GM18502 (cell line): ENCODE data around the gene HORMAD2.
"Not testable (repeated sequence)": the region's sequence is repeated elsewhere in the genome, so short reads cannot be mapped to it uniquely, and the experiment has no call there.

ENCODE experiments used
- ATAC-seq: cut with Tn5 transposase; IDR thresholded peaks from one replicate; pipeline ENCODE4 v1.9.1; 2021; ENCODE audit warnings: mild to moderate bottlenecking; ENCODE audit not compliant: unreplicated experiment, poor library complexity

The HORMAD2 gene

DNA sequence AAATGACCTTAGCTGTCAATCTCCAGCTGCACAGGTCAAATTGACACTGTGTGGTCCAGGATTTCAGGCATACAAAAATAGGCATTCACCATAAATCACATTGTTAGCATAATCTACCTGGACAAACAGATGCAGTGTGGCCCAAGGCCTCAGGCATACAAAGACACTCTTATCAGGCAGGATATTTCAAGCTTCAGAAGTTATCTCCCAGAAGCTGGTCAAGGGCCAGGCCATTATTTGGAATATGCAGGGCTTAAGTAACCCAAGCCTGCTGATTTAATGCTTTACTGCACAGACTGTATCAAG, 25.5 kb upstream of the HORMAD2 start:
- ATAC-seq = no peak

DNA sequence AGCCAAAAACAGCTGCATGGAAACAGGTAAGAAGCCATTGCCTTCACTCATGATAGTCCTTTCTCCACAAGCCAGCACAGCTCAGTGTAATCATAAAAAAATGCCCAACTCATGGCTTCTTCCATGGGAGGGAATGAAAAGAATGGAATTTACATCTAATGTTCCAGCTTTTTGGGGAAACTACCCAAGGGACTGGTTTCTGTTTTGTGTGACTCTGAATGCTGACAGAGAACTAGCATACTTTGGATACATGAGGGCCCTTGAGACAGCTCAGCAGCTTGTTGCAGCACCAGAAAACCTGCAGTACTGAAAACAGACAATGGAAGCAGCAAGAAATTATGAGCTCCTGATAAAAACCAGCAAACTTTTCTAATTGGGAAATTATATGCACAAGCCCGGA, 24.2 kb upstream of the HORMAD2 start:
- no peak for ATAC-seq

DNA sequence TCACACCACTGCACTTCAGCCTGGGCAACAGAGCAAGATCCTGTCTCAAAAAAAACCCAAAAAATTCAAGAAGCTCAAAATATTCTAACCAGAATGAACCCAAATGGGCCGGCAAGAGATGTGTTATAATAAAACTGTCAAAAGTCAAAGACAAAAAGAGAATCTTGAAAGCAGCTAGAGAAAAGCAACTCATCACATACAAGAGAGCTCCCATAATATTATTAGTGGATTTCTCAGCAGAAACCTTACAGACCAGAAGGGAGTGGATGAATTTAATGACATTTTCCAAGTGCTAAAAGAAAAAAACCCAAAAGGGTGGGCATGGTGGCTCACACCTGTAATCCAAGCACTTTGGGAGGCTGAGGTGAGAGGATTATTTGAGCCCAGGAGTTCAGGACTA, 22.9 kb upstream of the HORMAD2 start:
- ATAC-seq = no peak

DNA sequence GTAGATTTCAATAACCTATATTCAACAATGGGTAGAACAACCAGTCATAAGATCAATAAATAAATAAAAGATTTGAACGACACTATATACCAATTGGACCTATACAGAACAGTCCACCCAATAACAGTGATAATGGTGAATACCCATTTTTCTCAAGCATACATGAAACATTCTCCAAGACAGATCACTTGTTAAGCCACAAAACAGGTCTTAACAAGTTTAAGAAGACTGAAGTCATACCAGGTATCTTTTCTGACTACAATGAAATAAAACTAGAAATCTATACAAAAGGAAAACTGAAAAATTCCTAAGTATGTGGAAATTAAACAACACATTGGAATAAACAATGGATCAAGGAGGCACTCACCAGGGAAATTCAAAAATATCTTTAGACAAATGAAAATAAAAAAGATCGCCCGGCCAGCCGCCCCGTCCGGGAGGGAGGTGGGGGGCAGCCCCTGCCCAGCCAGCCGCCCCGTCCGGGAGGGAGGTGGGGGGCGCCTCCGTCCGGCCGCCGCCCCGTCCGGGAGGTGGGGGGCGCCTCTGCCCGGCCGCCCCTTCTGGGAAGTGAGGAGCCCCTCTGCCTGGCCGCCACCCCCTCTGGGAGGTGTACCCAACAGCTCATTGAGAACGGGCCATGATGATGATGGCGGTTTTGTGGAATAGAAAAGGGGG, 20.8 kb upstream of the HORMAD2 start:
- not testable (repeated sequence) for ATAC-seq

DNA sequence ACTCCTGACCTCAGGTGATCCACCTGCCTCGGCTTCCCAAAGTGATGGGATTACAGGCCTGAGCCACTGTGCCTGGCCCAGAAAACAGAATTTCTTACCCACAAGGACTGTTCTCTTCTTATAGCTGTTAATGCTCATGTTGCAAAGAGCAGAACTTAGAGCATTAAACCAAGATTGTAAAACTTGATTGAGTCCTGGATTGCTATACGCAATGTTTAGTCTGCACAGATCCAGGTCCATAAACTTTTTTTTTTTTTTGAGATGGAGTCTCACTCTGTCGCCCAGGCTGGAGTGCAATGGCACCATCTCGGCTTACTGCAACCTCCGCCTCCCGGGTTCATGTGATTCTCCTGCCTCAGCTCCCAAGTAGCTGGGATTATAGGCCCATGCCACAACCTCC, 19.2 kb upstream of the HORMAD2 start:
- not testable (repeated sequence) for ATAC-seq

DNA sequence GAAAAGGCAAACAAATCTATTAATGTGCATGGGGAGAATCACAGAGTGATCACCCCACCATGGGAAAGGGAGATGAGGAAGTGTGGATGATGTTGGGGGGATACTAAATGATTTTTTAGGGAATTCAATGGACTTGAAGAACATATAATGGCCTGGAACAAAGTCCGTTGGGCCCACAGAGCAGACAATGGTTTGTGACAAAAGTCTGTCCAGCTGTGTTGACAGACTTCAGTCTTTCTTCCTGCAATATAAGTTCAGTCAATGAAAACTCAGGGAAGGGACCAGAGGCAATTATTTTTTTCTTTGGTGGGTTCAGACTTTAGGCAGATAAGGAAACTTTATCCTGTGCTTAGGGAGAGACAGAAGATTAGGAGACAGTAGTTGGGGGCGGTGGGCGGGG, 18.0 kb upstream of the HORMAD2 start:
- ATAC-seq = no peak

DNA sequence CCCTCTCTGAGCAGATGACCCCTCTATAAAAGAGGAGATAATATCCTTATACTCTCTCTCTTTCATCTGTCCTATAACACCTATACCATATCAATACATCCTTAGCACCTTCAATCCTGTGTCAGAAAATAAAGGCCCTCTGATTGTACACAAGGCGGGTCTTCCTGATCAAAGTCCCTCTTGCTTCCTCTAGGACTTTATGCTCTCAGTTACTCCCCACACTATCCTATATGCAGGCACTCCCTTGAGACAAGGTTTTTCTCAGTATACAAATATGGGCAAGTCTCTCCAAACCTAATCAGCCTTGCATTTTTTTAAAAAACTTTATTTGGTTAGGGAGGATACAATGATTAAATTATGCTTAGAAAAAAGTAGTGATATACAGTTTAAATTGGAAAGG, 17.3 kb upstream of the HORMAD2 start:
- no peak for ATAC-seq

DNA sequence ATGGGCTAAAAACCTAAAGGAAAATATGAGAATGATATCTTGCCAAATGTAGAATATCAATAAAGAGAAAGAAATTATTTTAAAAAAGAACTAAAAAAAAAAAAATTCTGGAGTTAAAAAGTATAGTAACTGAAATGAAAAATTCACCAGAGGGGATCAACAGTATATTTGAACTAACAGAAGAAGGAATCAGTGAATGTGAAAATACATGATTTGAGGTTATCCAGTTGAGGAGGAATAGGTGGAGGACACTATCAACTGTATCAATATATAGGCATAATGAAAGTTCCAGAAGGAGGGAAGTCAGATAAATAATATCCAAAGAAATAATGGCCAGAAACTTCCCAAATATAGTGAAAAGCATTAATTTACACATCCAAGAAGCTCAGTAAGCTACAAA, 16.1 kb upstream of the HORMAD2 start:
- no peak for ATAC-seq

DNA sequence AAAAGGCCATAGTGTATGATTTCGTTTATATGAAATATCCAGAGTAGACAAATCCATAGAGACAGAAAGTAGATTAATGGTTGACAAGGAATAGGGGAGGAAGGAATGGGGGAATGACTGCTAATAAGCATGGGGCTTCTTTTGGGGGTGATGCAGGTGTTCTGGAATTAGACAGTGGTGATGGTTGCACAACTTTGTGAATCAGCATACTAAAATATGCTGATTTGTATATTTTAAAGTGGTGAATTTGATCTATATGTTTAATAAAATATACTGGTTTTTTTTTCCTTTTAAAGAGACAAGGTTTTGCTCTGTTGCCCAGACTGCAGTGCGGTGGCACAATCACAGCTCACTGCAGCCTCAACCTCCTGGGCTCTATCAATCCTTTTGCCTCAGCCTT, 6.5 kb upstream of the HORMAD2 start:
- no peak for ATAC-seq

DNA sequence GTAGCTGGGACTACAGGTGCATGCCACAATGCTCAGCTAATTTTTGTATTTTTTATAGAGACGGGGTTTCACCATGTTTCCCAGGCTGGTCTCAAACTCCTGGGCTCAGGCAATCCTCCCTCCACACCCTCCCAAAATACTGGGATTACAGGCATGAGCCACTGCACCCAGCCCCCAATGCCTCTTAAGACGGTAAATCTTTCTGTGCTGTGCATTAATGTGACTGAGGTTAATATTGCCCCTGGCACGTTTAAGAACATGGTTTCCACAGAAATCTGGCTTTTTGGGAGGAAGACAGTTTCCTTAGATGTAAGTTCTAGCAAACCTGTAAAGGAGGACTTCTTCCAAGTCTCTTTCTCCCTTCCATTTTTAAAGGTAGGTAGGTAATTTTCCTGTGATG, 6.1 kb upstream of the HORMAD2 start:
- ATAC-seq = no peak

DNA sequence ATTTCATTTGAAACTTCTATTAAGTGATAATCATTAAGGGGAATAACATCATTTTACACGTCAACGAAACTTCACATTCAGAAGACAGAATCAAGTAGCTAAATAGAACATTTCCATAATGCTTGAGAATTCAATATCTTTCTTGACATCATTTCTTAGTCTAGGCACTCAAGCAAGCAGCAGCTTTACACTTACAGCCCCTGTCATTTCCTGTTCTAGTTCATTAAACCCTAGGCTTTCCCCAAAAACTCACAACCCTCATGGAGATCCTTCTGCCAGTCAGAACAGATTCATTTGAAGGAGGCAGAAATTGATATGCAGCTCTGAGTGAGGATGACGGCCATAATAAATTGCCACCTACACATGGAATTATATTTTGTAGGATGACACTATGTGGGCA, 5.3 kb upstream of the HORMAD2 start:
- ATAC-seq = no peak

DNA sequence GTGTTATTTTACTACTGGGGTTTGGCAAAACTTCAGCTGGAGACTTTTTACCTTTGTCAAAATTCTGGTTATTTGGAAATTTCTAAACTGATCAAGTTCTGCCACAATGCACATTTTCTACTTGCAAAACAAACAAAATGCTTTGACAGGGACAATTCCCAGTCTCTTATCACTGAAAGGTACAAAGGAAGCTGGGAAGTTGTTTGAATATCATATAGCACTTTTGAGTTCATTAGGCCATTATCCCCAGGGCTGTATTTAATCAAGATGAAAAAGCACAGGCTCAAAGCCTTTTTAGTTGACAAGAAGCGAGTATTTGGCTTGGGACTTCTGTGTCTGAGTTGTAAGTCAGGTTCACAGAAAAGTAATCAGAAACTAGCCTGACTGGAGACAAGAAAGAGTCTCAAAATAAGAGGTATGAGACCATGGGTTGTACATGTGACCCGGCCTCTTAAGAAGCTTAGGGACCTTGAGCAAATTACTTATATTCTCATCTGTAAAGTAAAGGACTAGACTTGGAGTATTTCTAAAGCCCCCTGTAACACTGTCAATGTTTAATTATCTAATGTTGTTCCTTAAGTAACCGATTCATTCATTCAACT, 2.9 kb upstream of the HORMAD2 start:
- no peak for ATAC-seq

DNA sequence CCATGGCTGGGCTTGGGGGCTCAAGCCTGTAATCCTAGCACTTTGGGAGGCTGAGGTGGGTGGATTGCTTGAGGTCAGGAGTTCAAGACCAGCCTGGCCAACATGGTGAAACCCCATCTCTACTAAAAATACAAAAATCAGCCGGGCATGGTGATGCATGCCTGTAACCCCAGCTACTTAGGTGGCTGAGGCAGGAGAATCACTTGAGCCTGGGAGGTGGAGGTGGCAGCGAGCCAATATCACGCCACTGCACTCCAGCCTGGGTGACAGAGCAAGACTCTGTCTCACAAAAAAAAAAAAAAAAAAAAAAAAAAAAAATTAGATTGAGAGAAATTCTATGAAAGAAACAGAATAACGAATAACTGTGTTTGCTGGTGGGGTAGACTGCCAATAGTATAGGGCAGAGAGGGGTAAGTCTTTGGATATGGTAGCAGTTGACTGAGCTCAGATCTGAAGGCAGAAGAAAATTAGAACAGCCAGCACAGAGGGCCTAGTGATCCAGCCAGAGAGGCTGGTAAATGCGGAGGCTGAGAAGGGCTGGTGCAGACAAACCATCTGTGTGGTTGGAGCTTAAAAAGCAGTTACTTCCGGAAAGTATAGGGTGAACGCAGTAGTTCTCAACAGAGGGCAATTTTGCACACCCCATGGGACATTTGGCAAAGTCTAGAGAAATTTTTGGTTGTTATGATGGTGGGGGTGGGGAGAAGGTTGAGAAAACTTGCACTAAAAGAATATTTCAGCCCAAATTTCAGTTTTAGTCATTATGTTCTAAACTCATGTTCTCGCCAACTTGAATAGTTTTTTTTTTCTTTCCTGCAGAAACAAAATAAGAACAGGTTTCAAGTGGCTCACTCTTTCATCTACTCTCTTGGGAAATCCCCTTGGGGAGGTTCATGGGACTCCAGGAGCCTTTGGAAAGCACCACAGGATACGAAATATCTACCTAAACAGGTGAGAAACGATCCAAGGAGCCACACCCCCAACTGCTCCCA, 1.6 kb upstream of the HORMAD2 start:
- ATAC-seq = no peak

DNA sequence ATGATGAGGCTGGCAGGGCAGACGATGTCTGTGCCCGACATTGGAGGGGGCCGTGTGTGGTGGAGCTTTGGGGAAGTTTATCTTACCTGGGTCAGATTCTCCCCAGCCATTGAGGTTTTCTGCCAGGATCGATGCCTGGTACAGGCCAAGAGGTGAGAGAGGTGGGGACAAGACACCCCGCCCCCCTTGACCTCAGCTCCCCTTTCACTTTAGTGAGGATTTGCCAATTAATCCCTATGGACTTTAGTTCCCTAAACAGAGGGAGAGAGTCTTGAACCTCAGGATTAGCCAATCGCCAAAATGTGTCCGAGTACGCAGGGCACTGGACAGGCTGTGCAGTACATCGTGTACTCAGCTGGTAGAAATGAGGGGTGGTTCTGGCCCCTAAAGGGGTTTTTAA, 541 bp downstream of the HORMAD2 start:
- ATAC-seq = no peak

DNA sequence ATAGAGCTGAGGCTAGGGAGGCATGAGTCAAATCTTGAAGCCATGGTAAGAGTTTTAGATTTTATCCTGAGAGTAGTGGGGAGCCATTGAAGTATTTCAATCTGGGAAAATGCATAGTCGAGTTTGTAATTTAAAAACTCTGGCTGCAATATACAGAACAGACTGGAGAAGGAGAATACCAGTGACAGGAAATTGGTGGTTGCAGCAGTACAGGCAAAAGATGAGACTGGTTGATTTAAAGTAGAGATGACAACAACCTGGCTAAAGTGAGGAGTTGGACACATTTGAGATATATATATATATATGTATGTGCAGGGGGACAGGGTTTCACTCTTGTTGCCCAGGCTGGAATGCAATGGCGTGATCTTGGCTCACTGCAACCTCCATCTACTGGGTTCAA, 6.2 kb downstream of the HORMAD2 start:
- no peak for ATAC-seq

DNA sequence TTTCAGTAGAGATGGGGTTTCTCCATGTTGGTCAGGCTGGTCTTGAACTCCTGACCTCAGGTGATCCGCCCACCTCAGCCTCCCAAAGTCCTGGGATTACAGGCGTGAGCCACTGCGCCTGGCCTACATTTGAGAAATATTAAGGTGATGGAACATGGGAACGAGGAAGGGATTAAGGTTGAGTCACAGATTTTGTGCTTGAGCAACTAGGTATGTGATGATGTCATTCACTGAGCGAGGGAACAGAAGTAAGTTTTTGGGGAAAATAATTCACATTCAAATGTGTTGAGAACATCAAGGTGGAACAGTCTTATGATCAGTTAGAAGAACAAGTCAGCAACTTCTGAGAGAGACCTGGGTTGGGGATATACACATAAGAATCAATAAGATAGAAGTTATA, 6.8 kb downstream of the HORMAD2 start:
- not testable (repeated sequence) for ATAC-seq

DNA sequence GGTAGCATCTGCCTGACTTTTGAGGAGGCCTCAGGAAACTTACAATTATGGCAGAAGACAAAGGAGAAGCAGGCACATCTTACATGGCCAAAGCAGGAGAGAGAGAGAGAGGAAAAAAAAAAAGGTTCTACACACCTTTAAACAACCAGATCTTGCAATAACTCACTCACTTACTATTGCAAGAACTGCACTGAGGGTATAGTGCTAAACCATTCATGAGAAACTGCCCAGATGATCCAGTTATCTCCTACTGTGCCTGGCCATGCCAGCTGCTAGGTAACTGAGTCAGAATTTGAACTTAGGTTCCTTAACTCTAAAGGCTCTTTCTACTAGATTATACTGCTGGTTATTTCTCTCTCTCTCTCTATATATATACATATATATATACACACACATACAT, 7.3 kb downstream of the HORMAD2 start:
- no peak for ATAC-seq

DNA sequence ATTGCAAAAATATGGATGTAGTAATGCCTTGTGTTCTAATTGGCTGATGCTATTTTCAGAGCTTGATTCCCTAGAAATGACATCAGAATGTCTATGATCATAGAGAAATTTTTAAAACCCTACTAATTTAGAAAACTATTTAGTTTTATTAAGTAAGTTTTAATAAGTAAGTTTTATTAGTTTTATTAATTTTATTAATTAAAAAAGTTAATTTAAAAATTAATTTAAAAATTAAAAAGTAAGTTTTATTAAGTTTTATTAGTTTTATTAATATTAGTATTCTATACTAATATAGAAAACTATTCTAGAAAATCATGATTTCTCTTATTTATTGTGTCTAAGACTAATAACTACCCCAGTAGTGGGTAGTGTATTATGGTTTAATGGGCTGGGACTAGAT, 8.2 kb downstream of the HORMAD2 start:
- no peak for ATAC-seq

DNA sequence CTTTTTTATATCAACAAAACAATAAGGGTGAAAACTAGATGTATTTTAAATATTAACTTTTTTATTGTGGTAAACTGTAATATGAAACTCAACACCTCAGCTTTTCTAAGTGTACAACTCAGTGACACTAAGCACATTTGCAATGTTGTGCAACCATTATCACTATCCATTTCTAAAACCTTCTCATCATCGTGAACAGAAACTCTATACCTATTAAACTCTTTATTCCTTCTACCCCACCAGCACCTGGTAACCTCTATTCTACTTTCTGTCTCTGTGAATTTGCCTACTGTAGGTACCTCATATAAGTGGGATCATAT, 9.4 kb downstream of the HORMAD2 start:
- ATAC-seq = no peak

DNA sequence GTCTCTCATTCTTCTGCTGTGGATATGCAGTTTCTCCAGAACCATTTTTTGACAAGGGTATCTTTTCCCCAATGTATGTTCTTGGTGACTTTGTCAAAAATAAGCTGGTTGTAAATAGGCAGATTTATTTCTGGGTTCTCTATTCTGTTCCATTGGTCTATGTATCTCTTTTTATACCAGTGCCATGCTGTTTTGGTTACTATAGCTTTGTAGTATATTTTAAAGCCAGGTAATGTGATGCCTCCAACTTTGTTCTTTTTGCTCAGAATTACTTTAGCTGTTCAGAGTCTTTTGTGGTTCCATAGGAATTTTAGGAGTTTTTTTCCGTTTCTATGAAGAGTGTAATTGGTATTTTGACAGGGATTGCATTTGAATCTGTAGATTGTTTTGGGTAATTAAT, 12.4 kb downstream of the HORMAD2 start:
- no peak for ATAC-seq

DNA sequence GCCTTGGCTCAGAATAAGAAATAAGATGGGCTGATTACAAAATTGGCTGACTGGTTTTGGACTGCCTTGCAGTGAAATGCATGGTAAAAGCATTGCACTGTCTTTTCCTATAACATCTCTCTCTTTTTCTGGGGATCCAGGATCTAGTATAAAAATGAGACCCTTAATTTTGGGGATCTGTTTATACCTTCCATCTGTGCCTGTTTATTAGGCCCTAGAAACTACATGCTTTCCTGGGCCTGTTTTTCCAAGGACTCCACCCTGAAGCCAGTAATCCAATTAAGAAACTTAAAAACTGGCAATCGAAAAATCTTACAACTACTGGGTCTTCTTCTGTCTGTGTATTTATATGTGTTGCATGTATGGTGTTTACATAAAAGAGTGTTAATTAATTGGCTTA, 14.5 kb downstream of the HORMAD2 start:
- ATAC-seq = no peak

DNA sequence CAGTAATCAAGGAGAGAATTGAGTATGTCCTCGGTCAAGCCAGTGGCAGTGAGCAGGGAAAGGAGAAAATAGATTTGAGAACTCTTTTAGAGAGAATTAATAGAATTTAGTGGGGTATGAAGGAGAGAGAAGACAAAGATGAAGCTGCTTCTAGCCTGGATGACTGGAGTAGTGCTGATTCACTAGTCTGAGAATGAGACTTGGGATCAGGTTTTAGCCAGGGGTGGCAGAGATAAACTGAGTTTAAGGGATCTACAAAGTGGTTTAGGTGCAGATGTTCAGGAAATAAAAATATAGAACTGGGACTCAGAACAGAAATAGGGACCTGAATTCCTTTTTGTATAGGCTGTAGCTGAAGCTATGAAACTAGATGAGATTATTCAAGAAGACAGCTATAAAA, 17.6 kb downstream of the HORMAD2 start:
- no peak for ATAC-seq
